Smooth muscle cell (in vitro differentiated cells): Measurements from ENCODE around the gene GCSH. TPM values are rescaled to one million over a fixed set of nuclear protein-coding genes. Genes with fewer than 3 reads are reported as not detected.

Experiments
- DNase-seq: peaks from one replicate; lab custom pipeline; 2025; ENCODE audit not compliant: unreplicated experiment; lab: John Stamatoyannopoulos, UW
- H2AFZ ChIP-seq: fragments of 200-600 bp; sonication (generic); 2 replicates; pipeline ENCODE4 v1.6.0; 2016; ENCODE audit warnings: antibody characterized with exemption, low read depth, mild to moderate bottlenecking
- H3F3A ChIP-seq: fragments of 200-600 bp; sonication (generic); 2 replicates; pipeline ENCODE4 v1.6.0; 2017; ENCODE audit warnings: antibody characterized with exemption, low read depth
- H3K27ac ChIP-seq: fragments of 200-600 bp; sonication (generic); 2 replicates; pipeline ENCODE4 v1.5.1; 2016; ENCODE audit warnings: low read depth, mild to moderate bottlenecking
- H3K27me3 ChIP-seq: fragments of 200-600 bp; sonication (generic); 2 replicates; pipeline ENCODE4 v1.6.1; 2016; ENCODE audit warnings: low read depth, mild to moderate bottlenecking
- H3K36me3 ChIP-seq: fragments of 200-600 bp; sonication (generic); 2 replicates; pipeline ENCODE4 v1.5.1; 2016; ENCODE audit warnings: low read depth
- H3K4me1 ChIP-seq: fragments of 200-600 bp; sonication (generic); 2 replicates; pipeline ENCODE4 v1.5.1; 2016; ENCODE audit warnings: low read depth
- H3K4me2 ChIP-seq: fragments of 200-600 bp; sonication (generic); 2 replicates; pipeline ENCODE4 v1.6.0; 2016; ENCODE audit warnings: mild to moderate bottlenecking
- H3K4me3 ChIP-seq: fragments of 200-600 bp; sonication (generic); 2 replicates; pipeline ENCODE4 v1.5.1; 2016; ENCODE audit warnings: mild to moderate bottlenecking
- H3K79me2 ChIP-seq: fragments of 200-600 bp; sonication (generic); 2 replicates; pipeline ENCODE4 v1.6.0; 2016; ENCODE audit warnings: low read depth, mild to moderate bottlenecking
- H3K9ac ChIP-seq: fragments of 200-600 bp; sonication (generic); 2 replicates; pipeline ENCODE4 v1.6.0; 2016; ENCODE audit warnings: low read depth
- H3K9me3 ChIP-seq: fragments of 200-600 bp; sonication (generic); replicated peaks from 2 replicates; pipeline ENCODE4 v1.5.1; 2016; ENCODE audit warnings: low read depth
- H4K20me1 ChIP-seq: fragments of 200-600 bp; sonication (generic); 2 replicates; pipeline ENCODE4 v1.6.0; 2016; ENCODE audit warnings: low read depth
- WGBS: methylation state at CpG from one replicate; pipeline ENCODE4 v1.1.7; 2016; ENCODE audit warnings: low lambda C conversion rate; 5-methylcytosine and 5-hydroxymethylcytosine counted together
- polyA plus RNA-seq: library from polyadenylated mRNA; unstranded; fragments of >200 nt; fragmentation: Nextera tagmentation; extraction: Ambion mirVana; gene quantifications from 2 replicates; pipeline ENCODE4 v1.2.1, GENCODE V29; 2016
- total RNA-seq: library from RNA; depleted of rRNA; stranded (reverse); fragments of >200 nt; gene quantifications from 2 replicates; pipeline ENCODE4 v1.2.3, GENCODE V29; 2014
- TF ChIP-seq, protein P1 (sequence below): fragments of 200-600 bp; sonication (generic); IDR thresholded peaks from 2 replicates; pipeline ENCODE4 v1.5.1; 2017; ENCODE audit warnings: borderline replicate concordance, mild to moderate bottlenecking, antibody characterized with exemption; ENCODE audit not compliant: insufficient read depth, poor library complexity, severe bottlenecking

GCSH gene
- total and polyA plus RNA-seq, 2 experiments from 2014 or later = 42.4 to 48.1 TPM

DNA sequence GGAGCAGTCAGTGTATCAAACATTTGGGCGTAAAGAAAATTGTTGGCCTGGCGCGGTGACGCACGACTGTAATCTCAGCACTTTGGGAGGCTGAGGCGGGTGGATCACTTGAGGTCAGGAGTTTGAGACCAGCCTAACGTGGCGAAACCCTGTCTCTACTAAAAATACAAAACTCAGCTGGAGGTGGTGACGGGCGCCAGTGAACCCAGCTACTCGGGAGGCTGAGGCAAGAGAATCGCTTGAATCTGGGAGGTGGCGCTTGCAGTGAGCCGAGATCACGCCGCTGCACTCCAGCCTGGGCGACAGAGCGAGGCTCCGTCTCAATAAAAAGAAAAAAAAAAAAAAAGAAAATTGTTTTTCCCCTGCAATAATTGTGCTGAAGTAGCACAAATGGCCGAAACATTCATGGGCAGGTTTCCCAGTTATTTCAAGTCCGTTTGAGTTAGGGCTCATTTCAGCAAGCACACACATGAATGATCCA, 1.4 kb downstream of the GCSH start:
- no peaks in the 10 kb centered on the region for H3K27me3 ChIP-seq
- H3K79me2 ChIP-seq = peaks cover 15% of the 10 kb centered on the region
- H3F3A ChIP-seq = peaks cover 6% of the 10 kb centered on the region
- 47% methylated on average over 21 of the region's 21 CpGs for WGBS
- H3K4me3 ChIP-seq = peak overlapping the region; percentile 93
- TF ChIP-seq, protein P1, sequence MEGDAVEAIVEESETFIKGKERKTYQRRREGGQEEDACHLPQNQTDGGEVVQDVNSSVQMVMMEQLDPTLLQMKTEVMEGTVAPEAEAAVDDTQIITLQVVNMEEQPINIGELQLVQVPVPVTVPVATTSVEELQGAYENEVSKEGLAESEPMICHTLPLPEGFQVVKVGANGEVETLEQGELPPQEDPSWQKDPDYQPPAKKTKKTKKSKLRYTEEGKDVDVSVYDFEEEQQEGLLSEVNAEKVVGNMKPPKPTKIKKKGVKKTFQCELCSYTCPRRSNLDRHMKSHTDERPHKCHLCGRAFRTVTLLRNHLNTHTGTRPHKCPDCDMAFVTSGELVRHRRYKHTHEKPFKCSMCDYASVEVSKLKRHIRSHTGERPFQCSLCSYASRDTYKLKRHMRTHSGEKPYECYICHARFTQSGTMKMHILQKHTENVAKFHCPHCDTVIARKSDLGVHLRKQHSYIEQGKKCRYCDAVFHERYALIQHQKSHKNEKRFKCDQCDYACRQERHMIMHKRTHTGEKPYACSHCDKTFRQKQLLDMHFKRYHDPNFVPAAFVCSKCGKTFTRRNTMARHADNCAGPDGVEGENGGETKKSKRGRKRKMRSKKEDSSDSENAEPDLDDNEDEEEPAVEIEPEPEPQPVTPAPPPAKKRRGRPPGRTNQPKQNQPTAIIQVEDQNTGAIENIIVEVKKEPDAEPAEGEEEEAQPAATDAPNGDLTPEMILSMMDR = no peak
- H3K27ac ChIP-seq = no peak overlapping the region
- H3K4me2 ChIP-seq = peak overlapping the region; percentile 99
- no peaks in the 10 kb centered on the region for H3K4me1 ChIP-seq
- no peaks in the 10 kb centered on the region for H4K20me1 ChIP-seq
- no peaks in the 10 kb centered on the region for H3K36me3 ChIP-seq
- H3K9ac ChIP-seq = no peak overlapping the region
- no peak overlapping the region for H2AFZ ChIP-seq
- no peak for DNase-seq
- no peaks in the 10 kb centered on the region for H3K9me3 ChIP-seq

GRCh38 chr16:81088836-81089235, 7.4 kb downstream of the GCSH start:
- H3K9me3 ChIP-seq = no peaks in the 10 kb centered on the region
- TF ChIP-seq, protein P1 = no peak
- no peak for DNase-seq
- 99% methylated on average over 5 of the region's 5 CpGs for WGBS
- no peaks in the 10 kb centered on the region for H3K27me3 ChIP-seq
- peaks cover 12% of the 10 kb centered on the region for H3K79me2 ChIP-seq
- no peak overlapping the region for H3K9ac ChIP-seq
- H3K27ac ChIP-seq = no peak overlapping the region
- H3K4me2 ChIP-seq = no peak overlapping the region
- no peaks in the 10 kb centered on the region for H3K36me3 ChIP-seq
- H2AFZ ChIP-seq = no peak overlapping the region
- no peak overlapping the region for H3K4me3 ChIP-seq
- H4K20me1 ChIP-seq = no peaks in the 10 kb centered on the region
- H3F3A ChIP-seq = no peaks in the 10 kb centered on the region
- no peaks in the 10 kb centered on the region for H3K4me1 ChIP-seq

GRCh38 chr16:81081014-81081413, 15.2 kb downstream of the GCSH start:
- no peaks in the 10 kb centered on the region for H3K9me3 ChIP-seq
- no peaks in the 10 kb centered on the region for H3K27me3 ChIP-seq
- H3K4me2 ChIP-seq = no peak overlapping the region
- no peak overlapping the region for H2AFZ ChIP-seq
- no peaks in the 10 kb centered on the region for H3K36me3 ChIP-seq
- WGBS = 94% methylated on average over 4 of the region's 4 CpGs
- peaks cover 13% of the 10 kb centered on the region for H3F3A ChIP-seq
- no peak overlapping the region for H3K9ac ChIP-seq
- DNase-seq = no peak
- H4K20me1 ChIP-seq = no peaks in the 10 kb centered on the region
- no peaks in the 10 kb centered on the region for H3K79me2 ChIP-seq
- H3K4me3 ChIP-seq = no peak overlapping the region
- TF ChIP-seq, protein P1 = no peak
- no peak overlapping the region for H3K27ac ChIP-seq
- no peaks in the 10 kb centered on the region for H3K4me1 ChIP-seq

DNA sequence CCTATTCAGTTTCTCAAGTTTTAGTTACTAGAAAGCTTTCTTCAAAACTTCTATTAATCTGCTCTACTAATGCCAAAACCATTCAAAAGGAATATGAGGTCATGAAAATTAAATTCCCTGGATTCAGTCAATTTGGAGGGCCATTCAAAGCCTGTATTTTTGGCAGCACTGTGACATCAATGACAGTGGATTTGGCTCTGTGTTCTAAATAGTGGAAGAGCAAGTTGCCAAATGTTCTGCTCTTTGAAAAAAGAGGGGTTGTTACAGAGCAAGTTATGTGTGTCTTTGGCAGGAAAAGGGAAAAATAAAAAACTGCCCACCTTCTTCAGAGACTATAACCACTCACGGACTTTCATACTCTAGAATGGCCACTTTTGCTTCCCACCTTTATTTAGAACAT, 16.0 kb downstream of the GCSH start:
- H3K4me2 ChIP-seq = no peak overlapping the region
- no peak overlapping the region for H3K27ac ChIP-seq
- no peaks in the 10 kb centered on the region for H3K79me2 ChIP-seq
- DNase-seq = no peak
- H3K4me1 ChIP-seq = no peaks in the 10 kb centered on the region
- no peak overlapping the region for H3K9ac ChIP-seq
- H3K36me3 ChIP-seq = no peaks in the 10 kb centered on the region
- H2AFZ ChIP-seq = no peak overlapping the region
- 100% methylated on average over 1 of the region's 1 CpG for WGBS
- no peaks in the 10 kb centered on the region for H3K27me3 ChIP-seq
- TF ChIP-seq, protein P1 = no peak
- peaks cover 14% of the 10 kb centered on the region for H3F3A ChIP-seq
- H3K4me3 ChIP-seq = no peak overlapping the region
- H4K20me1 ChIP-seq = no peaks in the 10 kb centered on the region
- no peaks in the 10 kb centered on the region for H3K9me3 ChIP-seq
